HG03025 (cell line): ENCODE data around the gene RFX4.
"Not testable (repeated sequence)": the region's sequence is repeated elsewhere in the genome, so short reads cannot be mapped to it uniquely, and the experiment has no call there.

Experiments
- ATAC-seq: cut with Tn5 transposase; IDR thresholded peaks from one replicate; pipeline ENCODE4 v1.9.1; 2021; ENCODE audit warnings: mild to moderate bottlenecking, moderate library complexity; ENCODE audit not compliant: unreplicated experiment, low FRiP score

The RFX4 gene

DNA sequence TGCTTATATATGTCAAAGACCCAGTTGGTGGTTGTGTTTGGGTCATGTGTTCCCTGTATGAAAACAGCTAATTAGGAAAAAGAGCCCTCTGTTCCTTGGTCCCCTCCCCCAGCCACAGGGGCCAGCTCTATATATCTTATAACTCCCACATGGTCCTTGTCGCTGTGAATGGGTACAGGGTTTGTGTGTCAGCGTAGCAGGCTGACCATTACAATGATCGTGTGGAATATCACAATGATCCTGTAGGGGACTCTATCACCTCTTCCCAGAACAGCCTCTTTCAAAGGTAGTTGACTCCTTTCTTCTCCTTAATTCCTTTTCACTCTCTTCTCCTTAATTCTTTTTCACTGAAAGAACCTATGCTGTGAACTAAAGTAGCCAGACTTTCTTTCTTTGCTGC is 140.0 kb downstream of the RFX4 start:
- no peak for ATAC-seq

DNA sequence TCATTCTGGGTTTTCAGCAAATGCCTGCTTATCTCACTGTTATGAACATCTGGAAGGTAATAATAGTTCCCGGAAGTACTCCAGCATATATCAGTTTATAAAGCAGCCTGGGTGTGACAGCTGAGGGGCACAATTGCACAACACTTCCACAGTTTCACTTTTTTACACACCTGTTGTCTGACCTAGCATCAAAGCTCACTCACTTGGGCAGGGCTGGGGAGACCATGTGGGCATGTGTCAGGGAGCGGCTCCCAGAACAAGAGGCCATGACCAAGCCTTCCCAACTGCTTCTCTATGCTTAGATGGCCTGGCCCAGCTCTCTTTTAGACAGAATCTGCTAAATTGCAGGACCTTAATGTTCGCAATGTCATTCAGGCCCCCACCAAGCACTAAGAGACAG is 140.6 kb downstream of the RFX4 start:
- ATAC-seq, result no peak

- no peak for ATAC-seq
Measured at GRCh38 chr12:106724116-106724515, 141.3 kb downstream of the RFX4 start.

GRCh38 chr12:106724934-106725333 is 142.1 kb downstream of the RFX4 start:
- no peak for ATAC-seq

- not testable (repeated sequence) for ATAC-seq
Measured at GRCh38 chr12:106726603-106727202, 143.9 kb downstream of the RFX4 start.

DNA sequence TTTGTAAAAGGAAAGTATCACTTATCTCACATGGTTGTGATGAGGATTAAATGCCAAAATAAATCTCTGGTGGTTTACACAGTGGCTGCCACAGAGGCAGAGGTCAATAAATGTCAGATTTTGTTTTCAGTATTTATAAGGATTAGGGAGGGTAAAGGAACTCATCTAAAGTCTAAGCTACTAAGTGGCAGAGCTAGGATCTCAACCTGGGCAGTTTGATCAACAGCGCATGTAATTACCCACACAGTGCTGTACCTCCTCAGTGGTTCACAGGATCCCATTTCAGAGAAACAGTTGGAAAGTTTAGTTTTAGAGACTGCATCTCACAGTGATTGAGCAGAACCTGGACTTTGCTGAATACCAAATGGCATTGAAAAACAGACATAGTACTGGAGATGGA is 146.8 kb downstream of the RFX4 start:
- no peak for ATAC-seq

- ATAC-seq, result no peak
Measured at GRCh38 chr12:106732890-106733289, 150.1 kb downstream of the RFX4 start.

DNA sequence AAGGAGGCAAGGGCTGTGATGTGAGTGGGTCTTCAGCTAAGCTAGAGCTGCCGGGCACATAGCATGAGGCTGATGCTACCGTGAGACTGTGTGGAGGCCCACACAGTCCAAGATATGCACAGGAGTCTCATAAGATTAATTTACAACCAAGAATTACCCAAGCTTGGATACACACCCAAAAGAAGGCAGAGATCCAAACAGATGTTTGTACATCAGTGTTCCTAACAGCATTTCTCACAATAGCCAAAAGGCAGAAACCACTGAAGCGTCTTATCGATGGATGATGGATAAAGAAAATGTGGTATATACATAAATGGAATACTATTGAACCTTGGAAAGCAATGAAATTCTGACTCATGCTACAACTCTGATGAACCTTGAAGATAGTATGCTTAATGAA is 150.9 kb downstream of the RFX4 start:
- ATAC-seq, result no peak

DNA sequence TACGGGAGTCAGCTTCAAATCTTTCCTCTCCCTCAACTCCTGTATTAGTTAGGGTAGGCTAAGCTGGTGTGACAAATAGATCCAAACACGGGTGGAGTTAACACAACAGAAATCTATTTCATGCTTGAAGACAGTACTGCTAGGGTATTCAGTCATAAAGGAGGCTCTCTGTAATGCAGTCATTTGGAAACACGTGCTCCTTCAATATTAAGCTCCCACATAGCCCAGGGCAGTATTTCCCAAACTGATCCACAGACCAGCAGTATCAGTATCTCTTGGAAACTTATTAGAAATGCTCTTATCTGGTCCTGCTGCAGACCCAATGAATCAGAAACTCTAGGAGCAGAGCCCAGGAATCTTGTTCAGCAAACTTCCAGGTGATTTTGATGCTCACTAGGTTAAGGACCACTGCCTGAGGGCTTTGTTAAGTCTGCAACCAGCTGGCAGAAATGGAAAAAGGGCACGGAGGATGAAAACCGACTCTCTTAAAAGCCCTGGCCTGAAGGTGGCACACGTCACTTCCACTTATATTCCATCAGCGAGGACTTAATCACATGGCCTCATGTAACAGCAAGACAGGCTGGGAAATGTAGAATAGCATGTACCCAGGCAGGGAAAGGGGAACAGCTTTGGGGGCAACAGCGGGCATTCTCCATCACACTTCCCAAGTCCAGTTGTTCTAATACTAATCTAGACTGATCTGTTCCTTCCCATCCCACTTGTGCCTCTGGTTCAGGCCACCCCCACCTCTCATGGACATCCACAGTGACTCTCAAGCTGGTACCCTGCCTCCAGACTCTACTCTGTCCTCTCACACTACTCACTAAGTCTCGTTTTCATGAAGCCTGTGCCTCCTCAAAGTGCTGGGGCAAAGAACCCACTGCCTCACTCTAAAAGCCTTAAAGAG is 153.5 kb downstream of the RFX4 start:
- ATAC-seq, result no peak

GRCh38 chr12:106739318-106739717 is 156.5 kb downstream of the RFX4 start:
- ATAC-seq, result no peak

- no peak for ATAC-seq
Measured at GRCh38 chr12:106739815-106740530, 157.2 kb downstream of the RFX4 start.

GRCh38 chr12:106740818-106741217 is 158.0 kb downstream of the RFX4 start:
- no peak for ATAC-seq

- ATAC-seq, result no peak
Measured at GRCh38 chr12:106741247-106741646, 158.4 kb downstream of the RFX4 start.

GRCh38 chr12:106743270-106743988 is 160.6 kb downstream of the RFX4 start:
- ATAC-seq, result no peak

DNA sequence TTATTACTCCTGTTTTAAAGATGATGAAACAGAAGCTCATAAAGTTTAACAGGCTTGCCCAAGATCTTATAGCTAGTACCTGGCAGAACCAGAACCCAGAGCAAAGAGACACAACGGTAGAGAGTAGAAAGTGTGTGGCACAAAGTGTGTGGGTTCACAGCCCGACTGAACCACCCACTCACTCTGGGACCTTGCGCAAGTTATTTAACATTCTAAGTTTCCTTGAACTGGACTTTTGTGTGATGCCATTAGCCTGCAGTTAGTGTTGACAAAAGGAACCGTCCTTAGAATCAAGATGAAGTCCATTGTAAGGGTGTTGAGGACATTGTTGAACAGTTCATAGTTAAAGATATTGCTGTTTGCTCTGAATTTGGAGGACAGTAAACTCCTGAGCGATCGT is 161.8 kb downstream of the RFX4 start:
- no peak for ATAC-seq

DNA sequence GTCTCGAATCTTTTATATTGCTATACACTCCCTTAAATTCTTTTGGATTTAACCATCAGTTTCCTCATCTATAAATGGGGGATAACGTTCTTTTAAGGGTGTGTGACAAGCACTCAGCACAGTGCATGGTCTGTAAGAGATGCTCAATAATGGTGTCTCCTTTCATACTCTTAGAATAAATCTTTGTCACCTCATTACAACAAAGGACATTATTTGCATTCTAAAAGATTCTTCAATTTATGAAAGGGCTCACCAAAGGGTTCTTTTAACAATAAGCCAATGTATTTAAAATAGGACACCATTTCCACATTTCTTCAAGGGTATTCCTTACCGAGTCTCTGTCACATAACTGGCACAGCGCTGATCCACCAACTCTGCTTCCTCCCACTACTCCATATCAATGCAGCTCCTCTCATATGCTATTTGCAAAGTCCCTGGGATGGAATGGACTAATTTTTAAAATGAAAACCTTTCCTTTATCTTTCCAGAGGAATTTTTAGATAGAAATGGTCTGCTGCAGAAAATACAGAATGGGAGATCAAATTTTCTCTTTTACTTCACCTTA is 162.5 kb downstream of the RFX4 start:
- ATAC-seq, result no peak

GRCh38 chr12:106747973-106748436 is 165.2 kb downstream of the RFX4 start:
- ATAC-seq, result no peak

GRCh38 chr12:106750524-106750923 is 167.7 kb downstream of the RFX4 start:
- no peak for ATAC-seq

GRCh38 chr12:106753526-106753925 is 170.7 kb downstream of the RFX4 start:
- ATAC-seq, result peak; percentile 98

DNA sequence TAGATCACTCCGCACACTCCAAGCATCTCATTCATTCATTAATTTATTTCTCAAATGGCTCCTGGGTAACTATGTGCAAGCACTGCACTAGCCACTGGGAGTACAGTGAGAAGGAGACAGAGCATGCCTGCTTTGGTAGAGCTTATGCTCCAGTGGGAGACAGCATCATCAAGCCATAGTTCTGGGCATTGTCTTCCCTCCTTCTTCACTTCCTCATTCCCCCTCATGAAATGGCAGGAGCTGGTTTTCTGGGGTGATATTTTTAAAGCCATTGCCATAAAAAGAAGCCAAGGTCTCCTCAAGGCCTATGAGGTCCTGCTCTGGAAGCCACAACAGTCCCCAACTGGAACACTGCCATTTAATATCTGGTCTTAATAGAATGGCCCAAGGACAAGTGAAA is 171.5 kb downstream of the RFX4 start:
- no peak for ATAC-seq
